Measurements from ENCODE around the gene NFX1. TPM values are rescaled to one million over a fixed set of nuclear protein-coding genes. Genes with fewer than 3 reads are reported as not detected.
"Not testable (repeated sequence)": the region's sequence is repeated elsewhere in the genome, so short reads cannot be mapped to it uniquely, and the experiment has no call there.

NFX1 gene
- total and polyA plus RNA-seq, 4 donors = 13.7 to 27.9 (median 14.6) TPM

DNA sequence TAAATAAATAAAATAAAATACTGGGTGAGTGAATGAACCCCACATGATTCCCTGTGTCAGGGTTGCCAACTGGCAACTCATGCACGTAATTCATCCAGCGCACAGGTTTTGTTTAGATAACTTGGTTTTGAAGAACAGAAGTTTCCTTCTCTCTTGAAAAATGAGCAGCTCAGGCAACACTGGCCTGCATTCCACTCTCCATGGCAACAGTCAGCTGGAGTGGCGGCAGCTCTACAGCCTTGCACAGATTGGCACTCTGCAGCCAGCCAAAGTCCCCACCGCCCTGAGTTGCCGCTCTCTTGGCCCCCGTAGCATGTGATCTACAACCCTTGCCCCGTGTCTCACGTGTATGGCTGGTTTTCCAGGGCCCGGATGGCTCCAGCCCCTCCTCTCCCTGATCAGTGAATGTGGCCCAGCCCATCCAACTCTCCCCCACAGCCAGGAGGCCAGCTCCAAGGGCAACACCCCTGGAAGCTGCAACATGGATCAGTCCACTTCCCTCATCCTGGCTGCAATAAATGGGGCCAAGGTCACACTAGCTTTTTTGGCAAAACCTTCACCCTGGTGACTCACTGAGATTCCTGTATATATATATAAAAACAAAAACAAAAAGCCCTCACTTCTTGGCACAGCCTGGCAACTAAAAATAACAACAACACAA lies 100.9 kb downstream of the NFX1 start:
- peaks cover 5 to 40% (median 27%) of the 10 kb centered on the region in 4 donors for H3K4me1 ChIP-seq (ENCODE audit: control insufficient read depth in 4 of 4, insufficient read depth in 4 of 4, low read length in 3 of 4)
- 5% methylated on average over 9 of the region's 9 CpGs for WGBS
- H3K27ac ChIP-seq (ENCODE audit: low read depth in 1 of 2, low read length in 2 of 2) = peak overlapping the region; percentile 87 to 88
- TF ChIP-seq, protein P1, sequence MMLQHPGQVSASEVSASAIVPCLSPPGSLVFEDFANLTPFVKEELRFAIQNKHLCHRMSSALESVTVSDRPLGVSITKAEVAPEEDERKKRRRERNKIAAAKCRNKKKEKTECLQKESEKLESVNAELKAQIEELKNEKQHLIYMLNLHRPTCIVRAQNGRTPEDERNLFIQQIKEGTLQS (IDR thresholded peaks at IDR 0.05) = peak; percentile 90
- TF ChIP-seq REST (IDR thresholded peaks at IDR 0.05) = peak; percentile 51
- peak; percentile 85 to 89 for TF ChIP-seq HNF4A (conservative IDR thresholded peaks at IDR 0.05)
- peak in 1 of 2 donors; percentile 32 for TF ChIP-seq RAD21 (IDR thresholded peaks at IDR 0.05)
- TF ChIP-seq YY1 (IDR thresholded peaks at IDR 0.05) = peak; percentile 65
- TF ChIP-seq HNF4G (IDR thresholded peaks at IDR 0.05) = peak; percentile 80
- TF ChIP-seq, protein P2, sequence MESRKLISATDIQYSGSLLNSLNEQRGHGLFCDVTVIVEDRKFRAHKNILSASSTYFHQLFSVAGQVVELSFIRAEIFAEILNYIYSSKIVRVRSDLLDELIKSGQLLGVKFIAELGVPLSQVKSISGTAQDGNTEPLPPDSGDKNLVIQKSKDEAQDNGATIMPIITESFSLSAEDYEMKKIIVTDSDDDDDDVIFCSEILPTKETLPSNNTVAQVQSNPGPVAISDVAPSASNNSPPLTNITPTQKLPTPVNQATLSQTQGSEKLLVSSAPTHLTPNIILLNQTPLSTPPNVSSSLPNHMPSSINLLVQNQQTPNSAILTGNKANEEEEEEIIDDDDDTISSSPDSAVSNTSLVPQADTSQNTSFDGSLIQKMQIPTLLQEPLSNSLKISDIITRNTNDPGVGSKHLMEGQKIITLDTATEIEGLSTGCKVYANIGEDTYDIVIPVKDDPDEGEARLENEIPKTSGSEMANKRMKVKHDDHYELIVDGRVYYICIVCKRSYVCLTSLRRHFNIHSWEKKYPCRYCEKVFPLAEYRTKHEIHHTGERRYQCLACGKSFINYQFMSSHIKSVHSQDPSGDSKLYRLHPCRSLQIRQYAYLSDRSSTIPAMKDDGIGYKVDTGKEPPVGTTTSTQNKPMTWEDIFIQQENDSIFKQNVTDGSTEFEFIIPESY (IDR thresholded peaks at IDR 0.05) = peak; percentile 79
- peak in 1 of 2 donors; percentile 82 for TF ChIP-seq EGR1 (IDR thresholded peaks at IDR 0.05; ENCODE audit: low read depth in 2 of 2)
- peak; percentile 91 for TF ChIP-seq MAX (IDR thresholded peaks at IDR 0.05)
- peak; percentile 89 for TF ChIP-seq NR2F2 (IDR thresholded peaks at IDR 0.05)
- peak; percentile 95 to 96 for TF ChIP-seq JUND (IDR thresholded peaks at IDR 0.05)
- TF ChIP-seq RXRA (IDR thresholded peaks at IDR 0.05) = peak; percentile 77 to 90
- TF ChIP-seq GABPA (IDR thresholded peaks at IDR 0.05 in 1 of 2, conservative IDR thresholded peaks at IDR 0.05 in 1 of 2) = peak in 1 of 2 donors; percentile 52
- peak; percentile 93 for TF ChIP-seq SP1 (IDR thresholded peaks at IDR 0.05)
- DNase-seq (ENCODE audit: low spot score); H3K27me3 ChIP-seq (ENCODE audit: control insufficient read depth in 4 of 4, insufficient read depth in 4 of 4, low read length in 3 of 4); H3K9me3 ChIP-seq (ENCODE audit: control insufficient read depth in 4 of 4, low read length in 3 of 4); H3K4me3 ChIP-seq (ENCODE audit: low read depth in 1 of 3, low read length in 3 of 3); H3K36me3 ChIP-seq (ENCODE audit: control insufficient read depth in 4 of 4, insufficient read depth in 3 of 4, low read depth in 1 of 4, low read length in 3 of 4): not testable (repeated sequence)
- H3K9ac ChIP-seq (ENCODE audit: low read depth in 1 of 2, low read length in 2 of 2) = peak overlapping the region in 1 of 2 donors; percentile 63

GRCh38 chr9:33392591-33393021 lies 102.3 kb downstream of the NFX1 start:
- Histone ChIP-seq H3K9ac (ENCODE audit: low read depth in 1 of 2, low read length in 2 of 2) (peak overlapping the region in 1 of 2 donors; percentile 53), H3K27ac (ENCODE audit: low read depth in 1 of 2, low read length in 2 of 2) (peak overlapping the region; percentile 87 to 88), H3K4me1 (ENCODE audit: control insufficient read depth in 4 of 4, insufficient read depth in 4 of 4, low read length in 3 of 4) (peaks cover 5 to 40% (median 27%) of the 10 kb centered on the region in 4 donors)
- not testable (repeated sequence) for DNase-seq (ENCODE audit: low spot score); H3K36me3 ChIP-seq (ENCODE audit: control insufficient read depth in 4 of 4, insufficient read depth in 3 of 4, low read depth in 1 of 4, low read length in 3 of 4); H3K27me3 ChIP-seq (ENCODE audit: control insufficient read depth in 4 of 4, insufficient read depth in 4 of 4, low read length in 3 of 4); H3K9me3 ChIP-seq (ENCODE audit: control insufficient read depth in 4 of 4, low read length in 3 of 4); H3K4me3 ChIP-seq (ENCODE audit: low read depth in 1 of 3, low read length in 3 of 3)
- 65% methylated on average over 7 of the region's 7 CpGs for WGBS

Measured in liver (tissue), 9 donors.